Inflammatory macrophage treated with lipopolysaccharide for 4 hours (primary cell): Measurements from ENCODE around the gene PJA1.

Experiments used
- DNase-seq: peaks from one replicate; pipeline ENCODE4 v3.0.0-alpha.2; 2020

The PJA1 gene

GRCh38 chrX:69170319-69170718, 5.1 kb upstream of the PJA1 start:
- no peak for DNase-seq

GRCh38 chrX:69163936-69164741, 1.1 kb downstream of the PJA1 start:
- DNase-seq, result peak; percentile 1

DNA sequence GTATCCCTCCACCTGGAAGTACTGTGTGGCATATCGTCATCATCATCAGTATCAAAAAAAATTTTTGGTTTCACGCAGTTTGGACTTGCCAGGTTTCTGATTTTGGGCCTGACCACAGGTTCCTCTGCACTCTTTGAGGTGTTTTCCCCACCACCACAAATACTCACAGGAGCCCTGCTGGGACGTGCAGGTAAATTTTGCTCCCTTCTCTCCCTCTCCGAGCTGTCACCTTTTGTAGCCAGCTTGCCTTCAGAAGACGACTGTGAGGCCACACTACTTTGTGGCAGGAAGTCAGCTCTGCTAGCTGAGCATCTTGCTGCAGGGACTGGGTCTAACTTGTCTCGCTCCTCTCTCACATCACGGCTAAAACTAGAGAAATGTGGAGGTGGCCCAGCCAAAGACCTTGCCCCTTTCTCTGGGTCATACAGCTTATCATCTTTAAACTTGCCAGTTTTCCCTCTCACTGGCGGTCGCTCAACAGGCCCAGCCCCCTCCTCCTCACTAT, 2.8 kb downstream of the PJA1 start:
- no peak for DNase-seq

GRCh38 chrX:69161786-69162349, 3.4 kb downstream of the PJA1 start:
- no peak for DNase-seq

DNA sequence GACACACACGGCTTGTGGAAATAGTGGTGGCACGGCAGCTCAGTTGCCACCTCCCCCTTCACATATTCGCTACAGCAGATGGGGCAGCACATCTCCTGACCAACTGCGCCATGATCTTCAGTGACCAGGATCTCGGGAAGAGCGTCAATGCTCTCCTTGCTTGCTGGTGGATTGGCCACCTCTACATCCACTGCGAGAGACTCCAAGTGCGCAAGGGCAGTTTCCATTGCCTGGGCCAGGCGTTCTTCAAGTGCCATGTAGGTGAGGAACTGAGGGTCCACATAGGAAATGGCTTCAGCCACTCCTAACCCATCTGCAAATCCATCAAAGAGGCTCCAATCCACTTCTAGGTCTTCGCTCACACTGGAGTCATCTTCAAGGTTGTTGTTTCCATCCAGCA, 3.9 kb downstream of the PJA1 start:
- DNase-seq, result no peak

- peak; percentile 67 for DNase-seq
Measured at GRCh38 chrX:69158166-69158980, 6.9 kb downstream of the PJA1 start.

DNA sequence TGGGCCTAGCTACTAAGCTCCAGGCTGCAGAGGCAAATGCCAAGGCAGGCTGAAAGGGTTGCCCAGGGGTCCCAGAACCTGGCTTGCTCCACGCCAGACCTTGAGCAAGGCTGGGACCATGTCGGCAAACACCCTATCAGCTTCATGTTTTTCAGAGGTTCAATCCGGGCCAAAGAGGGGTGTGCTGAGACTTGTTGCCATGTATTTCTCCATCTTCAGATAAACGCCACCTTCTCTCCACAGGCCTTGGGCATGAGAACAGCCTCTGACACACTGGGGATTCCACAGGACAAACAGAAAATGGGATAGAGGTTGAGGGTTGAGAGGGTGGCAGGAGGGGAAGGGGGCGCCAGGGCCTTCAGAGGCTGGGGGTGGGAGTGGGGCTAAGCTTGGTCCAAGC, 8.6 kb downstream of the PJA1 start:
- no peak for DNase-seq

DNA sequence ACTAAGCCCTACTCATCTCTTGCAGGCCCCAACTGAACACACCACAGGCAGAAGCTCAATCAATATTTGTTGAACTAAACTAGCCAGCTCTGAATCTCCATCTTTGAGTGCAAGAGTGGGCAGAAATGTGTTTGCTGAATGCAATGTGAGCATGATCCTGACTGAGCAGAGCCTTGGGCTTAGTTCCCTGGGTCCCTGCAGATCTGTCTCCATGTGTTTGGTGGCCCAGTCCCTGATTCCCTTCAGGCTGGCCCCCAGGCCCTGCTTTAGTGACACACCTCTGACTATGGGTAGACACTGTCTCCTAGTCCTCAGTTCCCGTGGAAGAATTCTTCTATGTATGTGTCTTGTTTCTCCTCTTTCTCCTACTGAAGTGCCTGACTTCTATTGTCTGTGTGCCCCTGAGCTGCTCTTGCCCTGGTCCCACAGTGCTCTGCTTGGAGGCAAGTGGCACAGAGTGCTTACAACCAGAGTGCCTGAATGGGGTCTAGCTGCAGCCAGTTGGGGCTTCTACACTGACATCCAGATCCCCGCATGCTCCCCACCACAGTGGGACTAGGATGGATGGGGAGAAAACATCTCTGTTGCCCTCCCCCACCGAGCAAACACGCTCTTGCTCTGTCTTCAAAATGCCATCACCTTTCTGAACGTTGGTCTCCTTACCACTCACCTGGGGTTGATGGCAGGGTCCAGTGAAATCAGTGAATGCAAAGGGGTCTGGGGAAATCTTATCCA, 9.3 kb downstream of the PJA1 start:
- no peak for DNase-seq

GRCh38 chrX:69154051-69154450, 11.2 kb downstream of the PJA1 start:
- DNase-seq, result no peak

DNA sequence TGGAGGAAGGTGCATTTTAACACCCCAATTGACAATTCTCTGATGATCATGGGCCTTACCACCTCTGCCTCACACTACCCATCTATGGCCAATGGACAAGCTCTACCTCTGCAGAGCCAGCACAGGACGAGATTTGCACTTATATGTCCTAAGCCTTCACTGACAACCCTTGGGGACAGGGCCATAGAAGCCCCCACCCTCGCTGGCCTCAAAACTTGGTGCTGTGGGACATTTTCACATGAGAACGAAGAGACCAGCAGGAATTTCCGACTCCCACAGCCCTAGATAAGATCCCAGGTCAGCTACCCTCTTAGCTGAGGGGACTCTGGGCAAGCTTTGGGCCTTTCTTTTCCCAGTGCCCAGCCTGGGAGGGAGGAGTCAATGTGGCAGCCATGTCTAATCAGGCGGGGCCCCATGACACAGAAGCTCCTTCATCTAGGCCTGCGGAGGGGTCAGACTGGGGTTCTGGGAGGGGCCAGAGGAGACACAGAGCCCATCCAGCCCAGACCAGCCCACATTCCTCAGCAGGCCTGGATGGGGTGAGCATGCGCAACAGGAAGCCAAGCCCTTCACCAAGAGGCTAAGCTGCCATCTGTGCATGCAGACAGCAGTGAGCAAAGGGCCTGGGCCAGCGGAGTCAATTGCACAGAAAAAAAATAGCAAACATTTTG, 12.1 kb downstream of the PJA1 start:
- DNase-seq, result no peak

GRCh38 chrX:69152417-69152841, 12.8 kb downstream of the PJA1 start:
- peak; percentile 53 for DNase-seq

DNA sequence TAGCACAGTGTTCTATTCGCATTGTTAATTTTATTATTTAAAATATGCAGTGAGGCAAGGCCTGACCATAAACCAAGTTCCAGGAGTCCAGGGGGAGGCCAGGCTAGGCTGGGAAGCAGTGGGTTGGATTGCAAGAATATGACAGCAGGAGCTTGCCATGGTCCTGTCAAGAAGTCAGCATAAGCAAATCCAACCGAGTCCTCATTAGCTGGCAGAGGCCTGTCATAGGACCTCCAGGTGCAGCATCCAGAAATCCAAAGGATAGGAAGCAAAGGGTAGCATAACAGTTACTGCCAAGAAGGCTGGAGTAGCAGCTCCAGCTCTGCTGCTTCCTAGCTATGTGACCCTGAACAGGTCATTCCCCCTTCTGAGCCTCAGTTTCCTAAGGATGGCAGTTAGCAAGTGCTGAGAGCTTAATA, 13.4 kb downstream of the PJA1 start:
- DNase-seq, result no peak

GRCh38 chrX:69150281-69150960, 14.8 kb downstream of the PJA1 start:
- DNase-seq, result no peak

- no peak for DNase-seq
Measured at GRCh38 chrX:69149466-69150280, 15.6 kb downstream of the PJA1 start.

DNA sequence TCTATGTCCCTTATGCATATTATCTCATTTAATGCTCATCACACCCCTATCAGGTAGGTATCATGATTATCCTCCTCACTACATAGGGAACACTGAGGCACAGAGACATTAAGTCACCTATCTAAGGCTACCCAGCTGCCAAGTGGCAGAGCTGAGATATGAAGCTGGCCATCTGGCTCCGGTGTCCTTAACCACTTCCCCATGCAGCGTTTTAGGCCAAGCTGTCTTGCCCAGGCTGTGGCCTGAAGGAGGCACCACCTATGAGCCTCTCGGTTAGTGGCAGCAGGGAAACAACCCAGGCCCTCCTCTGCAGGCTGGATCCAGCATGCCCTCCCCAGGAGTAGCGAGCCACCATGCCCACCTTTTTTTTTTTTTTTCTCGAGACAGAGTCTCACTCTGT, 16.3 kb downstream of the PJA1 start:
- no peak for DNase-seq

DNA sequence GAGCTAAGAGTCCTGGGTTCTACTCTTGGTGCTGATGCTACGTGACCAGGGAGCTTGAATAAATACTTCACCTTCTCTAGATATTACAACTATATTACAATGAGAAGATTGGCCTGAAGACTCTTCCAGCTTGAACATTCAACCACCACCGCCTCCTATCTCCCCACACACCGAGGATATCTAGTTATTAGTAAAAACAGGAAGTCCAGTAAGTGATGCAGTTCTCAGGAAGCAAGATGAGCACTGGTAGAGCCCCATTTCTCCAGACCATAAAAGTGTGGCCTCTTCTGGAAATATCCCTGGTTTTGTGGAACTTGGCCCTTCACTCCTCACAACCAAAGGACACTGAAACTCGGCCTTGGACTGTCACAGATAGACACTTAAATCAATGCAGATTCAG, 18.5 kb downstream of the PJA1 start:
- DNase-seq, result no peak

- no peak for DNase-seq
Measured at GRCh38 chrX:69145714-69146113, 19.5 kb downstream of the PJA1 start.

DNA sequence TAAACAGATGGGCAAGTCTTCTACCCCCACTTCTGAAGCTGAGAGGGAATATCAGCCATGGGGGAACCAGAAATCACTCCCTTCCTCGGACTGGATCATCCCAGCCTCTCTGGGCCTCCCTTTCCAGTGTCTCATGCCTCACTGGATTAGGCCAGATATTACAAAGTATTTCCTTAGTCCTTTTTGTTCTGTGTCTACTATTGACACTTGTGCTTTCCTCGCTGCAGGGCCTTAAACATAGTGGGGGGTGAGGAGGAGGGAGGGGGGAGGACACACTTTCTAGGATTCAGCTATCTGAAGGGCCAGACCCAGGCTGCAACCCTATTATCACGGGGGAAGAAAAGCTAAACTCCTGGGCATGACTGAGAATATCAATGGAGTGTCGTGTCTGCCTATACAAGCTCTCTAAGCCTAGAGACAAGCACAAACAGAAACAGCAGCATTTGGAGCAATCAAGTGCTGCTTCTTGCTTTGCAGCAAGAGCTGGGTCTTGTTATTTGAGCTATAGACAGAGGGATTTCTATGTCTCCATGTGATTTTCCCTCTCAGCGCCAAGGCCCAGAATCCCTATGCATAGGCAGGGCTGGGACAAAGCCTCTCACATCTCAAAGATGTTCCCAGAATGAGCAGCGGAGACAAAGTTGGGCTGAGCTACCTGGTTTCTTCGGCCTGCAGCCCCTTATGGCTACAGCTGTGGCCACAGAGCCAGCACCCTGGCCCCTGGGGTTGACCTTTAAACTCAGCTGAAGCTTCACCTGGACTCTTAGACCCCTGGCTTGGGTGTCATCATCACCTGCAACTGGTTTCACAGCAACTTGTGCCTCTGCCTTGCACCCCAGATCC, 20.2 kb downstream of the PJA1 start:
- no peak for DNase-seq

DNA sequence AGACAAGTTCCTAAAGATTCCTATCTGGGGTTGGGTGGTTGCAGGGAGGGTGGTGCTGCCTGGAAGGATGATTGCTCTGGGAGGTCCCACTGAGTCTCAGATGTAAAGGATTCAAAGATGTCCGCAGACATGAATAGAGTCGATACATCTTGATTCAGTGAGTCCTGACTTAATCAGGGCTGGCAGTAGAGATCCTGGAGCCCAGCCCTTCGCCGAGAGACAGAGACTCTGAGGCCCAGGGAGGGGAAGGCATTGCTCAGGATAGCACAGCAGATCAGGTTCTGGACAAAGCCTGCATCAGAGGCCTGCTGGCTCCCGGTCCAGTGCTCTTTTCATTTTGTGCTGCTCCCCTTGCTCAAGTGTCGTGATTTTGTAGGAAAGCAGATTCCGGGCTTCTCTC, 21.7 kb downstream of the PJA1 start:
- no peak for DNase-seq
